Measurements from ENCODE around the gene MAP3K4. TPM values are rescaled to one million over a fixed set of nuclear protein-coding genes. Genes with fewer than 3 reads are reported as not detected.

The MAP3K4 gene
- total and polyA plus RNA-seq, 2 of the 8 experiments (the other 6 are each of a cell fraction or from before 2014, with no cell fraction given), result 16.6 to 51.6 TPM

DNA sequence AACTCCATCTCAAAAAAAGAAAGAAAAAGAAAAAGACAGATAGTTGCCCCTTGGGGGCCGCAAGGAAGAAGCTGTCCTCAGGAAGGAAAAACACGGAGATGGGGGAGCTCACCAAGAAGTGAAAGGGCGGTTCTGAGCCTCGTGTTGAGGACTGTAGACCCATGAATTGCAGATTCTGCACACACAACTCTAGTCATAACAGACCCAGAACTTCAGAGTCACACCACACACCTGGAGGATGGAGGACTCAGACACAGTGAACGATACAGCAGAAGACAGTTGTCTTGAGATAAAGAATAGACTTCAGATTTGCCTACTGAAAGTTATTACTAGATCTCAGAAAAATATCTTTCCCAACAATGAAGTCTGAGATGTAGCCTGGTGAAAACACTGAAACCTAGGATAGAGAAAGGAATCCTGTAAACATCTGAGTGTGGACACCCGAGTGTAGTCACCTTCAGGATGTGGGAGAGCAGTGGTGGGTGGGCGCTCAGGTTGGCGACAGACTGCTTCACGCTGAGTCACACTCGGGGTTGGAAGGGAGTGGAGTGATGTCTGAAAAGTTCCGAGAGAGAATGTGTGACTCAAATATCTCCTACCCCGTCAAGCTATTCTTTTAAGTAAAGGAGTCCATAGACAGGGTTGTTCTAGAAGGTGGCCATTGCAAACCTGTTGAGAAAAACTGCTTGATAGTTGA lies 88.1 kb downstream of the MAP3K4 start (continued):
- TF ChIP-seq RAD21 (IDR thresholded peaks at IDR 0.05 in 1 of 2, conservative IDR thresholded peaks at IDR 0.05 in 1 of 2; ENCODE audit: low read depth in 2 of 2, low read length in 2 of 2) (no peak), CTBP2 (IDR thresholded peaks at IDR 0.05; ENCODE audit: borderline replicate concordance, insufficient read depth, insufficient read length, low read length) (no peak), SP1 (IDR thresholded peaks at IDR 0.05; ENCODE audit: low read depth, low read length) (no peak), KDM1A (IDR thresholded peaks at IDR 0.05; ENCODE audit: borderline replicate concordance, low read length) (no peak)
